ENCODE measurements around the gene AGFG2. TPM values are rescaled to one million over a fixed set of nuclear protein-coding genes. Genes with fewer than 3 reads are reported as not detected.
A peak's percentile ranks its signal among the peaks of the same experiment; 100 is the strongest.
"Not testable (repeated sequence)": the region's sequence is repeated elsewhere in the genome, so short reads cannot be mapped to it uniquely, and the experiment has no call there.

AGFG2 gene, protein sequence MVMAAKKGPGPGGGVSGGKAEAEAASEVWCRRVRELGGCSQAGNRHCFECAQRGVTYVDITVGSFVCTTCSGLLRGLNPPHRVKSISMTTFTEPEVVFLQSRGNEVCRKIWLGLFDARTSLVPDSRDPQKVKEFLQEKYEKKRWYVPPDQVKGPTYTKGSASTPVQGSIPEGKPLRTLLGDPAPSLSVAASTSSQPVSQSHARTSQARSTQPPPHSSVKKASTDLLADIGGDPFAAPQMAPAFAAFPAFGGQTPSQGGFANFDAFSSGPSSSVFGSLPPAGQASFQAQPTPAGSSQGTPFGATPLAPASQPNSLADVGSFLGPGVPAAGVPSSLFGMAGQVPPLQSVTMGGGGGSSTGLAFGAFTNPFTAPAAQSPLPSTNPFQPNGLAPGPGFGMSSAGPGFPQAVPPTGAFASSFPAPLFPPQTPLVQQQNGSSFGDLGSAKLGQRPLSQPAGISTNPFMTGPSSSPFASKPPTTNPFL
- total RNA-seq (2014; rRNA removed; shearing (Covaris generic)), result 3.9 and 4.1 TPM in 2 replicates
- polyA plus RNA-seq (2014; cell fraction: nucleus; rRNA removed), result 4.4 and 9.5 TPM in 2 replicates

DNA sequence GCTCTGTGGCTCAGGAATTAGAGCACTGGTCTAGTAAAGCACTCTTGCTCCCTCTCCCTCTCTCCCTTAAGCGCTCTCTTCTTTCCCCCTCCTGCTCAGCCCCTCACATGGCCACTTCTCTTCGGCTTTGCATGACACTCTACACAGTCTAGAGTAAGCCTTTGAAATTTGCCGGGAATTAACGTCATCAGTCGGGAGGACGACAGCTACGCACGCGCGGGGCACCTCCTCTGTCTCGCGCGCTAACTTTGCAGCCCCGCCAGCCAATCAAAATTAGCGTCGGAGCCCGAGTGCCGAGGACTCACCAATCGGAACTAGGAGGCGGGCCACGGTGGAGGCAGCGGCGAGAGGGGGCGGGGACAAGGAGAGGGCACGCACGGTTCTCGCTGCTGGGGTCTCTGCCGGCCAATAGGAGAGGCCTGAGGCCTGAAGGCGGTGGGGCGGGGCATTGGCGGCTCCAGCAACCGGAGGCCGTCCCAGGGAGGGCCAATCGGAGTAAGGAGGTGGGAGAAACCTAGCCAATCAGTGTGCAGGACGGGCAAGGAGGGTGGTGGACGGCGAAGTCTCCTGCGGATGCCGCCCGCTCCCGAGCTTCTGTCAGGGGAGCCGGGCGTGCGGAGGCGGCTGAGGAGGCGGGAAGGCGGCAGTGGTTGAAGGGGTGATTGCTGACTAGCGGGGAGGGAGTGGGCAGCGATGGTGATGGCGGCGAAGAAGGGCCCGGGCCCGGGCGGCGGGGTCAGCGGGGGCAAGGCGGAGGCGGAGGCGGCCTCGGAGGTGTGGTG, at the start of gene AGFG2:
Gene AGFG2 (plus strand): TSS at position 550 of the 782 bp plus-strand sequence. CDS start 144 bp downstream, at position 694.
- DNase-seq (ENCODE audit: extremely low read depth, low read depth), result peak; percentile 100

DNA sequence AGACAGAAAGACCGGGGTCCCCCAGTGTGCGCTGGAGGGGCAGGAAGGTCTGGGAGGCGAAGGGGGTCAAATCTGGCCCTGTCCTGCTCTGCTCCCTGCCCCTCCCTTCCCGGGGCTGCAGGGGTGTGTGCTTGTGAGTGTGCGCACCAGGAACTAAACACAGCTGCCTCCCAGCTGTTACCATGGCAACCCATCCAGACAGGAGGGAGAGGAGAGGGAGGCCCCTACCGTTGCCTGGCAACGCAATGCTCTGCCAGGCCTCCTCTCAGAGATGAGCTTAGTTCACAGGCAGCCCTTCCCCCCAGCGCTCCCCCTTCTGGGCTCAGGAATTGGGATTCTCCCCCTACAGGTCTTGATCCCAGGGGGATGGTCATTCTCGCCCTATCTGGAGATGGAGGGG, 49.2 kb upstream of the AGFG2 start:
- no peak for DNase-seq (ENCODE audit: extremely low read depth, low read depth)

DNA sequence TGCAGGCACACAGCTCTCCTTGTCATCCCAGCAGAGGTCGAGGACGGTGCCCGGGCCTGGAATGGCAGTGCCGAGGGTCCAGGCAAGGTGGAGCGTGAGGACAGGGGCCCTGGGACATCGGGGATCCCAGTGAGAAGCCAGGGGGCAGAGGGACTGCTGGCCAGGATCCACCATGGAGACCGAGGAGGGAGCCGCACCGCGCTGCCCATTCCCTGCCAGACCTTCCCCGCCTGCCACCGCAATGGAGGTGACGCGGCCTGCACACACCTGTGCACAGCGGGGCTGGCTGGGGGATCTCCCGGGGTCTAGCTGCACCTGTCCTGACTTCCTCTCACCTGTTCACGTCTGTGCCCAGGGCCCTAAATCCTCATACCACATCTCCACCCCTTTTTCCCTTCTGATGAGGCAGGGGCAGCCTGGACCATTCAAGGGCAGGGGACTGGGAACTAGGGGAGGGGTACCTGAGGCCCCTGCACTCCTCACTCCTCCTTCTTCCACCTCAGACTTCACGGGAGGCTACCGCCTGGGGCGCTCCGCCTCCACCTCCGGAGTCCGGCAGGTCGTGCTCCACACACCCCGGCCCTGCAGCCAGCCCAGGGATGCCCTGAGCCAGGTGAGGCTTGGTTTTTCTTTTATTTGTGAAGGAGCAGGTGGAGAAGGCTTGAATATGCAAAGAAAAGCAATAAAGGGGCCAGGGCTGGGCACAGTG, 48.4 kb upstream of the AGFG2 start:
- no peak for DNase-seq (ENCODE audit: extremely low read depth, low read depth)

DNA sequence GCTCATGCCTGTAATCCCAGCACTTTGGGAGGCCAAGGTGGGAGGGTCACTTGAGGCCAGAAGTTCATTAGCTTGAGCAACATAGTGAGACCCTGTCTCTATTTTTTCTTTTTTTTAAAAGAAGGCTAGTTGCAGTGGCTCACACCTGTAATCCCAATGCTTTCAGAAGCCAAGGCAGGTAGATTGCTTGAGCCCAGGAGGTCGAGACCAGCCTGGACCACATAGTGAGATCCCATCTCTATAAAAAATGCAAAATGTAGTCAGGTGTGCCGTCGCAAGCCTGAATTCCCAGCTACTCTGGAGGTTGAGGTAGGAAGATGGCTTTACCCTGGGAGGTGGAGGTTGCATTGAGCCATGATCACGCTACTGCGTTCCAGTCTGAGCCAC, 47.8 kb upstream of the AGFG2 start:
- no peak for DNase-seq (ENCODE audit: extremely low read depth, low read depth)

DNA sequence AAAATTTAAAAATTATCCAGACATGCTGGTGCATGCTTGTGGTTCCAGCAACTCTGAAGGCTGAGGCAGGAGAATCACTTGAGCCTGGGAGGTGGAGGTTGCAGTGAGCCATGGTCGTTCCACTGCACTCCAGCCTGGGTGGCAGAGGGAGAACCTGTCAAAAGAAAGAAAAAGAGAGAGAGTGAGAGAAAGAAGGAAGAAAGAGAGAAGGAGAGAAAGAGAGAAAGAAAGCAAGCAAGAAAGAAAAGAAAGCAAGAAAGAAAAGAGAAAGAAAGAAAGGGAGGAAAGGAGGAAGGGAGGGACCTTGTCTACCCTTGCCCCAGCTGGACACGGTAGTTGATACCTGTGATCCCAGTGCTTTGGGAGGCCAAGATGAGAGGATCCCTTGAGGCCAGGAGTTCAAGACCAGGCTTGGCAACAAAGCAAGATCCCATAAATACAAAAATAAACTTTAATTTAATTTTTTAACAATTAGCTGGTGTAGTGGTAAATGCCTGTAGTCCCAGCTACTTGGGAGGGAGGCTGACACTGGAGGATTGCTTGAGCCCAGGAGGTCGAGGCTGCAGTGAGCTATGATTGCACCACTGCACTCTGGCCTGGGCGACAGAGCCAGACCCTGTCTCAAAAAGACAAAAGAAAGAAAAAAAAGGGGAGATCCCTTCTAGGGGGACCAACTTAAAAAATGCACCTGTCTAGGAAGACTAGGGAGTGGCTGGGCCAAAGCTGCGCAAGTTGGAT, 46.1 kb upstream of the AGFG2 start:
- no peak for DNase-seq (ENCODE audit: extremely low read depth, low read depth)

DNA sequence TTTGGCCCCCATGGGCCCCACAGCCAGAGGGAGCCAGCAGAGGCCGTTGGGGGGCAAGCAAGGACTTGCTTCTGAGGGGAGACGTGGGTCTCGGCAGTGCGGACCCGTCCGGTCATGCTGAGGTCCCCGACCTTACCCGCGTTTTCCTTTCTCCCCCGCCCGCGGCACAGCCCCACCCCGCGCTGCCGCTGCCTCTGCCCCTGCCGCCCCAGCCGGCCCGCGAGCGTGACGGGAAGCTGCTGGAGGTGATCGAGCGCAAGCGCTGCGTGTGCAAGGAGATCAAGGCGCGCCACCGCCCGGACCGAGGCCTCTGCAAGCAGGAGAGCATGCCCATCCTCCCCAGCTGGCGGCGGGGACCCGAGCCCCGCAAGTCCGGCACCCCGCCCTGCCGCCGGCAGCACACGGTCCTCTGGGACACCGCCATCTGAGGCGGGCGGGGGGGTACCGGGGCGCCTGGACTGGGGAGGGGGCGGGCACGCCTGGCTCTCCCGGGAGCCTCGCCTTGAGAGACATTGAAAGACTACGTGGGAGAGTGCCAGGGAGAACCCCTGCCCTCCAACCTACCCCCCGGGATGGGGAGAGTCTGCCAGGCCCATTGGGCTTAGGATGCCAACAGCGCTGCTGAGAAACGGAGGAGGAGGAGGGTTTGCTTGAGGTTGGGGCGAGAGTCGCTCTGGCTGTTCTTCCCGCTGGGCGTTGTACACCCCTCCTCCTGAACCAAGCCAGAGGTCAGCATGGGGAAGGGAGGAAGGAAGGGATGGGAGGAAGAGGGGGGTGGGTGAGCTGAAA, 45.3 kb upstream of the AGFG2 start:
- DNase-seq (ENCODE audit: extremely low read depth, low read depth), result no peak

DNA sequence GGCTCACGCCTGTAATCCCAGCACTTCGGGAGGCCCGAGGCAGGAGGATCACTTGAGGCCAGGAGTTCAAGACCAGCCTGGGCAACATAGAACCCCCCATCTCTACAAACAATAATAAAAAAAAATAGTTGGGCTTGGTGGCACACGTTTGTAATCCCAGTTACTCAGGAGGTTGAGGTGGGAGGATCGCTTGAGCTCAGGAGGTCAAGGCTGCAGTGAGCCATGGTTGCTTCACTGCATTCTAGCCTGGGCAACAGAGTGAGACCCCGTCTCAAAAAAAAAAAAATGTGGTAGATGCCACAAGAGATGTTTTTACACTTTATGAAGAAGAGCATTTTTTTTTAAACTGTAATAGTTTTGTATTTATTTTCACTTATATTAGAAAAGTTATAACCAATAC, 42.5 kb upstream of the AGFG2 start:
- no peak for DNase-seq (ENCODE audit: extremely low read depth, low read depth)

DNA sequence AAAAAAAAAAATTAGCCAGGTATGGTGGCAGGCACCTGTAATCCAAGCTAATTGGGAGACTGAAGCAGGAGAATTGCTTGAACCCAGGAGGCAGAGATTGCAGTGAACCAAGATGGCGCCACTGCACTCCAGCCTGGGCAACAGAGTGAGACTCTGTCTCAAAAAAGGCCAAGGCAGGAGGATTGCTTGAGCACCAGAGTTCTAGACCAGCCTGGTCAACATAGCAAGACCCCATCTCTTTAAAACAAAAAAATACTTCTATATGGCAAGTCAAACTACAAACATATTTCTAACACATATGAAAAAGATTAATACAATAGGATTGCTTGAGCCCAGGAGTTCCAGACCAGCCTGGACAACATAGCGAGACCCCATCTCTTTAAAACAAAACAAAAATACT, 38.3 kb upstream of the AGFG2 start:
- not testable (repeated sequence) for DNase-seq (ENCODE audit: extremely low read depth, low read depth)

DNA sequence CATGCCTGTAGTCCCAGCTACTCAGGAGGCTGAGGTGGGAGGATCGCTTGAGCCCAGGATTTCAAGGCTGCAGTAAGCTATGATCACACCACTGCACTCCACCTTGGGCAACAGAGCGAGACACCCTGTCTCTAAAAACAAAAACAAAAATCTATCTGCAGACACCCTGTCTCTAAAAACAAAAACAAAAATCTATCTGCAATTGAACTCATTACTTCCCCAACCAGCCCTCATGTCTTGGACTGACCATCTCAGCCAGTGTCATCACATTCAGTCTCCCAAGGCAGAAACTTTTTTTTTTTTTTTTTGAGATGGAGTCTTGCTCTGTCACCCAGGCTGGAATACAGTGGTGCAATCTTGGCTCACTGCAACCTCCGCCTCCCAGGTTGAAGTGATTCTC, 35.0 kb upstream of the AGFG2 start:
- DNase-seq (ENCODE audit: extremely low read depth, low read depth), result not testable (repeated sequence)

DNA sequence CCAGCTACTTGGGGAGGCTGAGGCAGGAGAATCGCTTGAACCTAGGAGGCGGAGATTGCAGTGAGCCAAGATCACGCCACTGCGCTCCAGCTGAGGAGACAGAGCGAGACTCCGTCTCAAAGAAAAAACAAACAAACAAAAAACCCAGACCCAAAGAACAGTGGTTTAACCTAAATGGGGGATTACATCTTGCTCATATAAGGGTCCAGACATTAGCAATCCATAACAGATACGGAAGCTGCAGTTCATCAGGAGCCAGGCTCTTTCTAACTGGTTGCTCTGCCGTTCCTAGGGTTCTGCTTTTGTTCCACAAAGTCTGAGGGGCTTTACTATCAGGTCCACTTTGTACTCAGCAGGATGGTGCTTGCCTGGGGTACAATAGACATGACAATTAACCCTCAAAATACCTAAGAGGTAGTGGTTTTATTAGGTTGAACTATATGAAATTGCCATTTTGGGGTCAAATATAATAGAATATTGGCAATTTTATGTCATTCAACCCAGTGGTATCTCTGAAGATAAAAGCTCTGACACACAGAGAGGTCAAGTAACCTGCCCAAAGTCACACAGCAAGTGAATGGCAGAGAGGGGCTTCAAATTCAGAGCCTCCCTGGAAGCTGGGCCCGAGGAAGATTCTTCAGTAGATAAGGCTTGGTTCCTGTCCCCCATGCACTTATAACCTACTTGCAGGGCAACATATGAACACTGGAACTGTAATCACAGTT, 34.0 kb upstream of the AGFG2 start:
- no peak for DNase-seq (ENCODE audit: extremely low read depth, low read depth)

DNA sequence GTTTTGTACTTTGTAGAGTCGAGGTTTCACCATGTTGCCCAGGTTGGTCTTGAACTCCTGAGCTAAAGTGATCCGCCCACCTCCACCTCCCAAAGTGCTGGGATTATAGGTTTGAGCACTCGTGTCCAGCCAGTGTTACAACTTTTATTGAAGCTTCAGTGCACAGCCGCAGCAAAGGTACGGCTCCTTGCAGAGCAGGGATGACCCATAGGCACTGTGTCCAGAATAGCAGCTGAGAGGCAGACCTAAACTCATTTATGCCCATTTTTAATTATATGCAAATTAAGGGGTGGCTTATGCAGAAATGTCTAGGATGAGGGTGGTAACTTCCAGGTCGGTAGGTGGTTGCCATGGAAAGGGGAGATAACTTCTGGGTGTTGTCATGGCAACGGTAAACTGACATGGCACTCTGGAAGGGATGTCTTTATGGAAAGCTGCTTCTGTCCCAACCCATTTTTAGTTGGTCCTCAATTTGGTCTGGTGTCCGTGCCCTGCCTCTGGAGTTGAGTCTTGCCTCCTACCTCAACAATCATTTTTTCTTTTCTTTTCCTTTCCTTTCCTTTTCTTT, 32.6 kb upstream of the AGFG2 start:
- no peak for DNase-seq (ENCODE audit: extremely low read depth, low read depth)

DNA sequence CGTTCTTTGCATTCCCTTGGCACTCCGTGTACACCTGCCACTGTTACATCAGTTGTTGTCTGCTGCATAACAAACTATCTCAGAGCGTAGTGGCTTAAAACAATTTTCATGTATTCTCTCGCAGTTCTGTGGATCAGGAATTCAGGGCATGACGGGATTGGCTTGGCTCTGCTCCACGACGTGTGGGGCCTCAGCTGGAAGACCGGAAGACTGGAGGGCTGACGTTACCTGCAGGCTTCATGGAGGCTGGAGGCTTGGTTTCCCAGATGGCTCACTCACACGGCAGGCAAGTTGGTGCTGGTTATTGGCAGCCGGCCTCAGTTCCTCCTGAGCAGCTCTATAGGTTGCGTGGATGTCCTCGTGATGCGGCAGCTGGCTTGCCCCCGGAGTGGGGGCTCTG, 29.8 kb upstream of the AGFG2 start:
- DNase-seq (ENCODE audit: extremely low read depth, low read depth), result no peak

DNA sequence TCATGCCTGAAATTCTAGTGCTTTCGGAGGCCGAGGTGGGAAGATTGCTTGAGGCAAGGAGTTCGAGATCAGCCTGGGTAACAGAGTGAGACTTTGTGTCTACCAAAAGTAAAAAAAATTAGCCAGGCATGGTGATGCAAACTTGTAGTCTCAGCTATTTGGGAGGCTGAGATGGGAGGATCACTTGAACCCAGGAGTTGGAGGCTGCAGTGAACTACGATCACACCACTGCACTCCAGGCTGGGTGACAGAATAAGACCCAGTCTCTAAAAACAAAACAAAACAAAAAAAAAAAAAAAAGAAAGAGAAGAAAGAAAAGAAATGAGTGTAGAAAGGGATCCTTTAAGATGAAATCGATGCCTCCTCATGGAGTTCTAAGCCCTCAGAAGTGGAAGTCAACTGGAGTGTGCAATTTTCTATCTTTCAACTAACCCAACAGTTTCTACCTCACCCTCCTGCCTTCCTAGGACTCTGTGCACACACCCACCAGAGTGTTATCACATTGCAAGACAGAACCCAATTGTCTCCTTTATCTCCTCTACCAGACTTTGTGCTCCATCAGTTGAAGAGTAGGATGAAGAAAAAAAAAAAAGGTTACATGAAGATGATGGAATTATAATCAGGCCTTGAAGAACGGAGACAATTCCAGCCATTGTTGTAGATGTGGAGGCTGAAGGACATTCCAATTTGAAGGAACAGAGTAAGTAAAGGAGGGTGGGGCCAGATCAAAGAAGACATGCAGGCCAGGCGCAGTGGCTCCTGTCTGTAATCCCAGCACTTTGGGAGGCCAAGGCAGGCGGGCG, 28.4 kb upstream of the AGFG2 start:
- DNase-seq (ENCODE audit: extremely low read depth, low read depth), result no peak

DNA sequence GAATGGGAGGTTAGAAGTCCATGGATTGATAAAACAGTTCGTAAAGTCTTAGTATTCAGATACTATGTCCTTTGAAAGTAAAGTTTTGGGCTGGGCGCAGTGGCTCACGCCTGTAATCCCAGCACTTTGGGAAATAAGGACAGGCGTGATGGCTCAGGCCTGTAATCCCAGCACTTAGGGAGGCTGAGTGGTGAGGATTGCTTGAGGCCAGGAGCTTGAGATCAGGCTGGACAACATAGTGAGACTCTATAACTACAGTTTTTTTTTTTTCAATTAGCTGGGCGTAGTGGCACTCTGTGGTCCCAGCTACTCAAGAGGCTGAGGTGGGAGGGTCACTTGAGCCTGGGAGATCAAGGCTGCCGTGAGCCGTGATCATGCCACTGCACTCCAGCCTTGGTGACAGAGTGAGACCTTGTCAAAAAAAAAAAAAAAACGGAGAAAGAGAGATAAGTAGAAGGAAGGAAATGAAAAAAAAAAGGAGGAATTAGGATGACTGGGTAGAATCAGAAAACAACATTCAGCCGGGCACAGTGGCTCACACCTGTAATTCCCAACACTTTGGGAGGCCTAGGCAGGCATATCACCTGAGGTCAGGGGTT, 25.7 kb upstream of the AGFG2 start:
- no peak for DNase-seq (ENCODE audit: extremely low read depth, low read depth)

DNA sequence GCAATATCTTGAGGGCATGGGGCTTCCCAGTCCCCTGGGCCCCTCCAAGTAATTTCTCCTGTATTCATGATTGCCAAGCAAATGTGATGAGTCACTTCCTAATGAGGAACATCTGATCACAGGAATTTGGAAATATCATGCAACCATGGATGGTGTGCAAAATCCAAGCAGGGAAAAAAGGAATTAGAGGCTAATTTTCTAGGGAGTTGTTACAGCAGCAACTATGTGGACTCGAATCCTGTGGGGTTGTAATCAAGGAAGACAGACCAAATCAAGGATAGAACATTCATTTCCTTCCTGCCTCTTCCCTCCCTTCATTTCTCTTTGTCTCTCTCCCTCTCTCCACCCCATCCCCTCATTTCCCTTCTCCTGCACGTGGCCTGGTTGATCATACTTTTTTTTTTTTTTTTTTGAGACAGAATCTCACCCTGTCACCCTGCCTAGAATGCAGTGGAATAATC, 23.9 kb upstream of the AGFG2 start:
- DNase-seq (ENCODE audit: extremely low read depth, low read depth), result peak; percentile 43

DNA sequence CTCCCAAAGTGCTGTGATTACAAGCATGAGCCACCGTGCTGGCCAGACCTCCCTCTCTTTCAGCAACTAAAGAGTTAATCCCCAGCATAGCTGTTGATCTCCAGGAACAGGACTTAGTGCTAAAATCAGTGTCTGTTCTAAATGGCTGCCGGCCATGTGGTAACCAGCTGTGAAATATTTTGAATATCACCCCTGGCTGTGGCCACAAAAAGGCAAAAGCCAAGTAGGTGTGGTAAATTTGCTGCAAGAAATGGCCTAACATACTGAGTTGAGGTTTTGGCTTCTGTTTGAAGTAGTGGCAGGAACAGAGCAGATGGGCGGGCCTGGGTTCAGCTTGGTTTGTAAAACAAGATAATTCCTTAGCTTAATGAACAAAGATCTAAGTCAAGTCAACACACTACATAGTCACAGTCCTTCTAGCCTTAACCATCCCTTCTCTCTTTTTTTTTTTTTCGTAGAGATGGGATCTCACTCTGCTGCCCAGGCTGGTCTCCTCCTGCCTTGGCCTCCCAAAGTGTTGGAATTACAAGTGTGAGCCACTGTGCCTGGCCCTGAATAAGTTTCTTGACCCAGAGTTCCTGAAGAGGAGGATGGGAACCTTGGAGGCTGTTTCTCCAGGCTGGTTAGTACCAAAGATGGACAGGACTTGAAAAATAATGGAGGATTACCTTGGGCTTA, 22.7 kb upstream of the AGFG2 start:
- DNase-seq (ENCODE audit: extremely low read depth, low read depth), result peak; percentile 74

DNA sequence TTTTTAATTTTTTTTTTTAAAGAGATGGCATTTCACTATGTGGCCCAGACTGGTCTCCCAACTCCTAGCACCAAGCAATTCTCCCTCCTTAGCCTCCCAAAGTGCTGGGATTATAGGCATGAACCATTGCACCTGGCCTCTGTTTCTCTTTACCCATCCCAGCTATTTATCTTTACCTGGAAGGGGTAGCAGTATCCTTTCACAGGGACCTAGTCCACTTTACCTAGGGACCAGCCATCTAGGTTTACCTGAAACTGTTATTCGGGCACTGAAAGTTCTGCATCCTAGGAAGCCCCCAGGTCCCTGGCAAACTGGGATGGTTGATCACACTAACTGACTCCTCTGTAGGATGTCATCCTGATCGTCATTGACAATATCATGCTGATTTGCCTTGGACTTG, 21.7 kb upstream of the AGFG2 start:
- no peak for DNase-seq (ENCODE audit: extremely low read depth, low read depth)
